Glomerular endothelial cell (primary cell): Measurements from ENCODE around the gene OTUD3. TPM values are rescaled to one million over a fixed set of nuclear protein-coding genes. Genes with fewer than 3 reads are reported as not detected.
"Not testable (repeated sequence)": the region's sequence is repeated elsewhere in the genome, so short reads cannot be mapped to it uniquely, and the experiment has no call there.

Experiments used
- DNase-seq: peaks from one replicate; pipeline ENCODE4 v3.0.0-alpha.2; 2011; ENCODE audit warnings: low read depth, low spot score; ENCODE audit errors: extremely low read depth
- total RNA-seq: library from RNA; depleted of rRNA; stranded (reverse); fragments of >200 nt; gene quantifications from 2 replicates; pipeline ENCODE4 v1.2.3, GENCODE V29; 2015

The OTUD3 gene, protein sequence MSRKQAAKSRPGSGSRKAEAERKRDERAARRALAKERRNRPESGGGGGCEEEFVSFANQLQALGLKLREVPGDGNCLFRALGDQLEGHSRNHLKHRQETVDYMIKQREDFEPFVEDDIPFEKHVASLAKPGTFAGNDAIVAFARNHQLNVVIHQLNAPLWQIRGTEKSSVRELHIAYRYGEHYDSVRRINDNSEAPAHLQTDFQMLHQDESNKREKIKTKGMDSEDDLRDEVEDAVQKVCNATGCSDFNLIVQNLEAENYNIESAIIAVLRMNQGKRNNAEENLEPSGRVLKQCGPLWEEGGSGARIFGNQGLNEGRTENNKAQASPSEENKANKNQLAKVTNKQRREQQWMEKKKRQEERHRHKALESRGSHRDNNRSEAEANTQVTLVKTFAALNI
- total RNA-seq = 2.3 and 3.9 TPM in 2 replicates

DNA sequence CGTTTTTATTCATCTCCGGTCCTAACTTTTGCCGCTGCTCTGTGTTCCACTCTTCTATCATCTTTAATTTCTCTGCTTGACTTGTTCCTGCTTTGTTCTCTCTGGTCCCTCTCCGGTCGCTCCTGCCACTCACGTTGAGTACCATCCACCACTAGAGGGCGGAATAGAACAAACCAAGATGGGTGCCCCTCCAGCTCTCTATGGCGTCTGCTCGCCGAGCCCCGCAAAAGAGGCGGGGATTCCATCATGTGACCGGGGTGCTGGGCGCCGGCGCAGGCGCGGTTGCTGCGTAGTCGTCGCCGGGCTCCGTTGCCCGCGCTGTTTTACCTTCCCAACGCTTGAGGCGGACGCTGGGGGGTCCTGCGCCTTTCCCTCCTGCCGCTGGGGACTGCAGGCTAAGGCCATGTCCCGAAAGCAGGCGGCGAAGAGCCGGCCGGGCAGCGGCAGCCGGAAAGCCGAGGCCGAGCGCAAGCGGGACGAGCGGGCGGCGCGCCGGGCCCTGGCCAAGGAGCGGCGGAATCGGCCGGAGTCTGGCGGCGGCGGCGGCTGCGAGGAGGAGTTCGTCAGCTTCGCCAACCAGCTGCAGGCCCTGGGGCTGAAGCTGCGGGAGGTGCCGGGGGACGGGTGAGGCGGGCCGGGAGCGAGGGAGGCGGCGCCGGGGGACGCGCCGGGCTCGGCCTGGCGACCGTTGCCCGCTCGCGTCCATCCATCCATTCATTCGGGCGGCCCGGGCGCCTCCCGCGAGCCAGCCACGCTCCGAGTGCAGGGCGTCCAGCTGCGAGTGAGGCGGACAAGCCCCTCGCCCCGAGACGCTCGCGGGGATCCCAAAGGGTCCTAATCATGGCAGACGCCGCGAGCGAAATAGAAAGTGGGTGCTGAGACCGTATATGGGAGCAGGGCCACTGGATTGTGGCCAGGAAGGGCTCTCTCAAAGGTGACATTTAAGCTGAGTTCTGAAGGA is at the start of gene OTUD3:
Gene OTUD3 (plus strand): TSS at position 285 of the 961 bp plus-strand sequence. CDS start 119 bp downstream, at position 404.
- peak; percentile 95 for DNase-seq

DNA sequence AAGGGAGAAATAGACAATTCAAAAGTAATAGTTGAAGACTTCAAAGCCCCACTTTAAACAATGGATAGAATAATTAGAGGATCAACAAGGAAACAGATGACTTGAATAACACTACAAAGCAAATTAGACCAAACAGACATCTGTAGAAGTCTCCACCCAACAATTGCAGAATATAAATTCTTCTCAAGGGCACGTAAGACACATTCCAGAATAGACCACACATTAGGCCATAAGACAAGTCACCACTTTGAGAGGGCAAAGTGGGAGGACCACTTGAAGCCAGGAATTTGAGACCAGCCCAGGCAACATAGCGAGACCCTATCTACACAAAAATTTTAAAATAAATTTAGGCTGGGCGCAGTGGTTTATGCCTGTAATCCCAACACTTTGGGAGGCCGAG is 46.6 kb upstream of the OTUD3 start:
- DNase-seq = no peak

DNA sequence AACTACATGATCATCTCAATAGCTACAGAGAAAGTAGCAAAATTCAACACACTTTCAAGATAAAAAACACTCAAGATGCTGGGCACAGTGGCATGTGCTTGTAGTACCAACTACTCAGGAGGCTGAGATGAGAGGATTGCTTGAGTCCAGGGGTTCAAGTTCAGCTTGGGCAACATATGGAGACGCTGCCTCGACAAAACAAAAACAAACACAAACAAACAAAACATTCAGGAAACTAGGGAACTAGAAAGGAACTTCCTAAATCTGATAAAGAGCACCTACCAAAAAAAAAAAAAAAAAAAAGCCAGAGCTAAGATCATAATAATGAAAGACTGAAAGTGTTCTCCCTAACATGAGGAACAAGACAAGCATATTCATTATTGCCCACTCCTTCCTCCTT is 44.3 kb upstream of the OTUD3 start:
- DNase-seq = no peak

DNA sequence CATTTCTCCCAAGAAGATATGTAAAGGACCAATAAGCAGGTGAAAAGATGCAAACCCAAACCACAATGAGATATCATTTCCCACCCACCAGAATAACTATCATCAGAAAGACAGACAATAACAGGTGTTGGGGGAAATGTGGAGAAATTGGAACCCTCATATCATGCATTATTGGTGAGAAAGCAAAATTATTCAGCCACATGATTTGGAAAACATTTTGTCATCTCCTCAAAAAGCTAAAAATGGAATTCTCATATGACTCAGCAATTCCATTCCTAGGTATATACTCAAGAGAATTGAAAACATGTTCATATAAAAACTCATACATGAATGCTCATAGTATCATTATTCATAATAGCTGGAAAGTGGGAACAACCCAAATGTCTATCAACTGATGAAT is 42.0 kb upstream of the OTUD3 start:
- no peak for DNase-seq

DNA sequence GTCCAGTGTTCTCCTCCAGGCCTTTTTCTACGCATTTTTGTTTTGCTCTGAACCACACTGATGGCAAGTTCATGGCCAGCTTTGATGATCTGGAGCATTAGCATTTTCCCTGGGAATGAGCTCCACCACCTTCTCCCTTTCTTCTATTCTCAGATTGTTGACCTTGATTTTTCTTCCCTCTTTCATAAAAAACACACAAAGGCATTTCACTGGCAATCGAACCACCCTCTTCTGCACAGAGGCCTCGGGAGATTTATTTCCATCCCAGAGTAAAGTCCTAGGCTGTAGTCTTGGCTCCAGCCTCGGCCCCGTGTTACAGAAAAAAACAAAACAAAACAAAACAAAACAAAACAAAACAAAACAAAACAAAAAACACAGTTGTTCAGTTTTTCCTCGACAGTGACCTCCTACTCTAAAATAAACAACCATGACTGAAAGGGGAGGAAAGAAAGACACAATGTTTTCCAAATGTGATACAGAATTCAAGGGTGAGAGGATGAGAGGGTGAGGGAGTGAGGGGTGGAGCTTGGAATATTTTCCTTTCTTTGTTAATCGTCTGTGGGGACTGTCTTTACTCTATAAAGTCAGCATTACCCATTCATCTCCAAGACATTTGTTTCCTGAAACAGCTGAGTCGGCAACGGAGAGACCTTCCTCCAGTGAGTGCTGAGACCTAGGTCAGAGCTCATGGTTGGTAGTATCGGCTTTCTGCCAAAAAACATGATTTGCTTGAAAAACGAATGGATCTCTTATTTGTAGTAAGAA is 37.3 kb upstream of the OTUD3 start:
- DNase-seq = no peak

DNA sequence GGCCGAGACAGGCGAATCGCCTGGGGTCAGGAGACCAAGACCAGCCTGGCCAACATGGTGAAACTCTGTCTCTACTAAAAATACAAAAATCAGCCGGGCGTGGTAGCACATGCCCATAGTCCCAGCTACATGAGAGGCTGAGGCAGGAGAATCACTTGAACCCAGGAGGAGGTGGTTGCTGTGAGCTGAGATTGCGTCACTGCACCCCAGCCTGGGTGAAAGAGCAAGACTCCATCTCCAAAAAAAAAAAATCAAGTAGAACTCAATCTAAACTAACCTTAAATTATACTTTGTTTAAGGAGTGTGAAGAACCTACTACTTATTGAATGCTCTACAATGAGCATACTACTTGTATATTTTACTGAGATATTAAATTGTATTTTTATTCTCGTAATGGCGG is 36.6 kb upstream of the OTUD3 start:
- no peak for DNase-seq

DNA sequence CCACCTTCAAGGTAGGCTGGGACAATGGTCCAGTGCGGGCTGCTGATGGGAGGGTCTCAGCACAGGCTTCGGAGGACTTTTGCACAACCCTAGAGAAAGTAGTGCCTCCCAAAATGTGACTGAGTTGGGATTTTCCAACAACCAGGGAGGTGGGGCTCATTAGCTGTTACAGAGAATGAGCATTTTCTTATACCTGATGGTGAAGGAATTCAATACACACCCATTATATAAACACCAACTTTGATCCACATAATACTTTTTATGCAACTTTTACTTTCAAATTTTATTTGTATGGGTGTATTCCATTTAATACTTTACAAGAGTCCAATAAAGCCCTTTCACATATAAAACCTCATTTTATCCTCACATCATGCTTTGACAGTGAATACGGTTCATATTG is 35.9 kb upstream of the OTUD3 start:
- no peak for DNase-seq

DNA sequence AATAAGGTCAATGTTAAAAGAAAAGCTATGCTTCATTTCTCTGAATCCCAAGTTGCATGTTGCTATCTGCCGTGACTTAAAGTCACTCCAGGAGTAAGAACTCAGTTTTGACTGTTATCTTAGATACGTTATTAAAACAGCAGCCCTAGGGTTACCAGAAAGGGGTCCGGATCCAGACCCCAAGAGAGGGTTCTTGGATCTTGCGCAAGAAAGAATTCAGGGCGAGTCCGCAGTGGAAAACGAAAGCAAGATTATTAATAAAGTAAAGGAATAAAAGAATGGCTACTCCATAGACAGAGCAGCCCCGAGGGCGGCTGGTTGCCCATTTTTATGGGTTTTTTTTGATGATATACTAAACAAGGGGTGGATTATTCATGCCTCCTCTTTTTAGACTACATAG is 34.9 kb upstream of the OTUD3 start:
- not testable (repeated sequence) for DNase-seq

DNA sequence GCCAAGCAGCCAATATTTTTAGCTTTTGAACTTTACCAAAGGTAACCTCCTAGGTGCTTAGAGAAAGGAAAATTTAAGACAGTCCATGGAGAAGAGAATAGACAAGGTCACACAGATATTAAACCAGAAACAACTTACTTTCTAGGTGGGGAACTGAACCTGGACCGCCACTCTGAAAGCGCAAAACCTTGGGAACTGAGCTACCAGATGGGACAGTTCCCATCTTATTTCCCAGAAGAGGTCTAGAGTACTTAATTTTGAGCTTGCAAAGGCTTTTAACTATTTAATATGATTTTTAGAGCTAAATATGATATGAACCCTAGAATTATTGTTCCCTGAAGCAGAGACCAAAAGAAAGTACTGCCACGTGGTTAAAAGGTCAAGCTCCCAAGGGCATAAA is 32.9 kb upstream of the OTUD3 start:
- not testable (repeated sequence) for DNase-seq

DNA sequence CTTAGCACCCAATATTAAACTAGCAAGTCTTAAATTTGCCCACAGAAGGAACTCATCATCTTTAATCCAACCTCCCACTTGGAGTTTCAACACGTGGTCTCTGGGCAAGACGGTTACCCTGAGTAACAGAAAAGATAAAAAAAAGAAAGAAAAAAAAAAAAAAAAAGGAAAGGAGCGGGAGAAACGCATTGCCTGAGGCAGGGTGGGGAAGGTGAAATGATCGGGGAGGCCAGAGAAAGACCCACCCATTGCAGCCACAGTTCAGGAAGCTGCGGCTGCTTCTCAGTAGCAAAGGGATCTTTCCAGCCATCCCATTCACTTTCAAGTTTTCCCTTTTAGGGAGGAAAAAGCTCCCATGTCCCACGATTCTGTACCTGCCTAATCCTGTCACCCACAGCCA is 32.0 kb upstream of the OTUD3 start:
- no peak for DNase-seq

DNA sequence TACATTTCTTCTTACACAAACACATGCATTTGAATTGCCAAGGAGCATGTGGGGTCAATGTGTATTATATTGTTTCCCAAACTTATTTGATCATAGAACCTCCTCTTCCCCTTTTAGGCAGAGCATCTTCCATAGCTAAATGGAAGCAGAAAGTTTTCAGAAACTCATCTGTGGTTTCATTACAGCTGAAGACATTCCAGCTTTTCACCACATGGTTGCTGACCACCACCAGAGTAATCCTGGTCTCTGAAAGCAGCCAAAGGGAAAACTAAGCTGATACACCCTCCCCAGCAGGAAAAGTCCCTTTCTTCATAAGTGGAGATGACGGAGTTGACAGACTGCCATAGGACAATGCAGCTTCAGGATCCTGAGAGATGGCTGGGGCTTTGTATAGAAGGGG is 30.2 kb upstream of the OTUD3 start:
- no peak for DNase-seq

DNA sequence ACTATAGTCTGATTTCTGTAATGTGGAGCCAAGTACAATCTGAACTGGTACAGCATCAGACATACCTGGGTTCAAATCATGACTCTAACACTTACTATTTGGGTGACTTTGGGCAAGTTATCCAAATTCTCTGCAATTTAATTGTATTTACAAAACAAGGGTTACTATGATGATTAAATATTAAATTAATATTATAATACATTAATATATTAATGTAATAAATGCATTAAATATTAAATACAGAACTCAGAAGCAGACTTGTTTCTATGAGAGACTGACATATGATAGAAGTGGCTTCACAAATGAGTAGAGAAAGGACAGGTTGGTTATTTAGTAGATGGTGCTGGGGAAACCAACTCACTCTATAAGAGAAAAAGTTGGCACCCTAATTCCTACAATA is 27.3 kb upstream of the OTUD3 start:
- no peak for DNase-seq

DNA sequence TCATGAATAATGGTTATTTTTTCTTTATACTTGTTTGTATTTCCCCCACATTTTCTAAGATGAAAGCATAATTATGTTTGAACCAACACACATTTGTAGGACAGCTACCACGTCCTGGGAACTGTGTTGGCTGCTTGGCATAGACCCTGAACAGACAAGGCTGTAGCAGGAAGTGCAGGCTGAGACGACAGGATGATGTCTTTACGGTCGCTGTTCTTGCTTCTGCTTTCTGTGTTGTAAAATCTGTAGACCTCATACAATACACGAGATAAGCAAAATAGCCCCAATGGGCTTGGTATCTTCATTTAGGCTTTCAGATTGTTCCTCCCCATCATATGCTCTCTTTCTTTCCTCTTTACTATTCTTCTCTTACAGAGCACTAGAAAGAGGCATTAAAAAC is 23.3 kb upstream of the OTUD3 start:
- no peak for DNase-seq

DNA sequence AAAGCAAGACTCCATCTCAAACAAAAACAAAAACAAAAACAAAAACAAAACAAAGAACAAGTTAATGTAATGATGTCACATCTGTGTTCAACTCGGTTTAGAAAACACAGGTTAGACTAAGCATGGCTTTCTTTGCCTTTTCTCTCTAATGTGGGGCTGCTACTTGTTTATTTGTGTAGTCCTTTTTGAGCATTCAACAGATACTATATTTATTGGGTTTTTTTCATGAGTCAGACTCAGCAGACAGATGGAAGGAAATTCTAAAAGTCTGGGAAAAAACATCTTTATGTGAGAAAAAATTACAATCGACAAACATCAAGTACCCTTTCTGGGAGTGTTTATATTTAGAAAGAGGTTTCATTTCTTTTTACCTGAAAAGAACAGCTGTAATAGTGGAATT is 22.3 kb upstream of the OTUD3 start:
- no peak for DNase-seq

DNA sequence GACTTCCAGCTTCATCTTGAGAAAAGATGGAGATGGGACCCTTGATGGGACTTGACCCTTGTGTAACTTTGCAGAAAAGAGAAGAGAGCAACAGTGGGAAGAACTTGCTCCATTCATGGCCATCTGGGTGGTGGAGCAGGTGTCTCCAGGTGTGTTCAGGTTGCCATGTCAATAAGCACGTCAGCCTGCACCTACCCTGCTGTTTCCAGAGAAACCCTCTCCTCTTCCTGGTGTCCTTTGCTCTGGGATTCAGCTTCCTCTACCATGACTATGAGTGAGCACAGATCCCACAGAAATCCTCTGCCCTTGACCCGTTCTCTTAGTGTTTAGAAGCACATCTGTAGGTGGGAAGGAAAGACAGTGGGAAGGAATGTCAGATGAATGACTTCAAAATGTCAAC is 21.8 kb upstream of the OTUD3 start:
- no peak for DNase-seq

DNA sequence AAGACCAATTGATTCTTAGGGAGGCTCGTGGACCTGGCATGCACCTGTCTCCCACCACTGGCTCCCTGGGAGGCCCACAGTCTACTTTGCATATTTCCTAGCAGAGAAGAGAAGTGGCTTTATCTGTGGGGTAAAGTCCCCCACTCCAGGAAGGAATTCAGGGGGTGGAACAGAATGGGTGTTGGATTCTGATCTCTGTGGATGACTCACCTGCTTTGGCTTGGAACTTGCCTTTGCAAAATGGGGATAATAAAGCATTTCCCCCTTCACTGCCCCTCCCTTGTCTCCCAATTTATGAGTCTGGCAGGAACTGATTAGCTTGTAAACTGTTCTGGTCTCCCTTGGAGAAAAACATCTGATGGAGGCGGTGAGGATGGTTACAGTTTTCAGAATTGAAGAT is 21.2 kb upstream of the OTUD3 start:
- no peak for DNase-seq

DNA sequence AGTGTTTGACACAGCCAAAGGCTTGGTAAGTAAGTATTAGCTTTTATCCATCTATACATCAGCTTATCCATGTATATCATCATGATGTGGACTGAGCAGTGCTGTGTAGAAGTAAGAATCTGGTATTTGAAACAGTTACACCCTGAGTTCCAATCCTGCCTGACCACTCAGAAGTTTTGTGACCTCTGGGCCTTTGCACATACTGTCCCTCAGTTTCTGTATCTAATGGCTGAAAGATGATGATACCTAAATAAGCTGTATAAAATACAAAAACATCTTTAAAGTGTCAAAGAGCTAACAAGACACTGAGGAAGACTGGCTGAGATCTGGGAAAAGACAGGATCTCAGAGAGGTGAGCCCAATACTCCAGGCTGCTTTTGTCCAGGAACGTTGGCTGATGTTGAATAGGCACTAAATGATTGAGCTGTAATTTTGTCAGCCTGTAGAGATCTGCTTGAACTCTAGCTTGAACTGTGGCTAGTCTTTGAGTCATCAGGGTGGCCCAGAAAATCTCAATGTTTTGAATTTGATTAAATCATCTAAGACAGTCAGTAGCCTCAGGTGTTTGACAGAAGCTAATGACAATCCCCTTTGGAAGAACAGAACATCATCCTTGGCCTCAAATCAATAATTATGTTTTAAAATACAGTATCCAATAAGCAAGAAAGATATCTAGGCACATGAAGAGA is 20.2 kb upstream of the OTUD3 start:
- DNase-seq = no peak

DNA sequence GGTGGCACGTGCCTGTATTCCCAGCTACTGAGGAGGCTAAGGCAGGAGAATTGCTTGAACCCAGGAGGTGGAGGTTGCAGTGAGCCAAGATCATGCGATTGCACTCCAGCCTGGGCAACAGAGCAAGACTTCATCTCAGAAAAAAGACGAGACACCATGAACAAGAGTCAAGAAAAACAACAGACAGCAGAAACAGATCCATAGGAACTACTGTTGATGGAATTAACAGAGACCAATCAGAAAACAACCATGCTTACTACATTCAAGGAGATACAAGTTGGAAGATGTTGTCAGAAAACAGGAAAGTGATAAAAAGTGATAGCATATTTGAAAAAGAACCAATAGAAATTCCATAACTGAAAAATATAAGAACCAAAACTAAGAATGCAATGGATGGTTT is 19.3 kb upstream of the OTUD3 start:
- no peak for DNase-seq

DNA sequence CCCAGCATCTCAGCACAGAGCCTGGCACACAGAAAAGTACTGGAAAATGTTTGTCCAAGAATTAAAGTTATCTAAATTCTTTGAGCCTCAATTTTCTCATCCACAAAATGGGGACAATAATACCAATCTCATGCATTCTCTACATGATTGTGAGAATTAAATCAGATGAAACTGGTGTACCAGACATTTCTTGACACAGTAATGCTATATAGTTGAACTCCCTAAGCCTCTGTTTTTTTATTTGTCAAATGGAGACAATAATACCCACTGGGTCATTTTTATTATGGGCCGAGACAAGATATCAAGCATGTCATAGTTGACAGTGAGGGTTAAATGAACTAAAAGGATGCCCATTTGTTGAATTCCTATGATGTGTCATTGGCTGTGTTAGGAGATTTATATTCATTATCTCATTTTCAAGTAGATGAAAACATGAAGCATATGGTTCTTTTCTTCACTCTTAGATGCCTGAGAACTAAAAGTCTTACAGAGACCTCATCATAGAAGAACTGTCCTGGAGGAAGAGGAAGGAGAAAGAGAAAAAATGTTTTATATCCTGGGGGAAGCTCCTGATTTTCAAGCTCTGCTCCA is 17.5 kb upstream of the OTUD3 start:
- DNase-seq = no peak

DNA sequence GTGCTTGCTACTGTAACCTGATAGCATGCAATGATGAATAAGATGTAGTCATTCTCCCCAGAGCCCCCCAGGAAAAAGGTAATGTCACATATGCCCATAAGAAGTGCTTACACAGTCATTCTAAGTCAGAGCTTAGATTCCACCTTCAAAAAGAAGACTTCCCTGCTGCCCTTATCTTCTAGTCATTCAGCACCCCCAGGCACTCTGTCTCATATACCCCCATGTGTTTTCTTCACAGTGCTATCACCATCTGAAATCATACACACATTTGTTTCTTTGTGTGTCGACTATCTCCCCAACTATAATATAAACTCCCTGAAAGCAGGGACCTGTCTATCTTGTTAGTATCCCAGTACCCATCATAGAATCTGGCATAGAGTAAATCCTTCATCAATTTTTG is 16.2 kb upstream of the OTUD3 start:
- DNase-seq = no peak
